GM10248 (cell line): Measurements from ENCODE around the gene ARPC5L.
A peak's percentile ranks its signal among the peaks of the same experiment; 100 is the strongest.
"Not testable (repeated sequence)": the region's sequence is repeated elsewhere in the genome, so short reads cannot be mapped to it uniquely, and the experiment has no call there.

Experiments used
- CTCF ChIA-PET: fragments of 300-600 bp; sonication (Branson Sonifier 250); formaldehyde crosslinking; extraction: SDS; loops from one replicate; lab custom pipeline; 2021; ENCODE audit warnings: antibody characterized with exemption; lab: Yijun Ruan, JAX
- POLR2A ChIA-PET: fragments of 350-650 bp; sonication (Branson Sonifier 250); formaldehyde crosslinking; extraction: SDS; loops from one replicate; lab custom pipeline; 2020; ENCODE audit warnings: antibody characterized with exemption; lab: Yijun Ruan, JAX
- DNase-seq: peaks from one replicate; pipeline ENCODE4 v3.0.0; 2012; ENCODE audit errors: extremely low spot score
- CTCF ChIP-seq: IDR thresholded peaks from 2 replicates; pipeline ENCODE4 v1.5.1; 2012; ENCODE audit warnings: mild to moderate bottlenecking, low read depth; ENCODE audit errors: extremely low read depth, missing control alignments, control extremely low read depth

Gene ARPC5L

DNA sequence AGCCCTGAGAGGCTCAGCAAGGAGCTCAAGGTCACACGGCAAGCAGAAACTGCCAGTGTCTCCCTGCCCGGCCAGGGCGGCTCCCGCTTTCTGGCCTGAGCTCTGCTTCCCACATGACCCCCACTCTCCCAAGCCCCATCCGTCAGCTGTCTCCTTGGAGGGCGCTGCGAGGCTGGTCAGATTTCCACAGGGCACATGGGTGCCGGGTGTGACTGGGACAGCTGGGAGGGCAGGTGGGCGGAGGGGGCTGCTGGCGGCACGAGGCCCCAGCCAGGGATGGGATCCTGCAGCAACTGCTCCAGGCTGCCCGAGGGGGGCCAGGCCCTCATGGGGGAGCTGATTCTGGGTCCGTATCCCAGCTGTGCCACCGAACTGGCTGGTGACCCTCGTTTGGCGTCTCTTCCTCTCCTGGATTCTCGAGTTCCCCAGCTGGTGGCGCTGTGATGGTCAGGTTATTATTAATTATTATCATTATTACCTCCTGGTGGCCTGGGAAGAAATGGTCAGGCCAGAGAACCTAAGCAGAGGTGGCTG is 21.6 kb upstream of the ARPC5L start:
- peak; percentile 13 for TF ChIP-seq CTCF
- CTCF ChIA-PET, result interaction anchor here (0.7 to 26.0 kb wide), 17 partner anchors 8 to 128 kb away, joined by 3 to 814 read pairs (median 4); partner anchors contain the start of genes NR6A1, OLFML2A and WDR38
- no peak for DNase-seq
- POLR2A ChIA-PET, result interaction anchor here (0.6 to 1.7 kb wide), 2 partner anchors 10 to 21 kb away, joined by 3 to 4 read pairs; partner anchors contain the start of genes ARPC5L and RPL35

GRCh38 chr9:124841075-124841821 is 20.7 kb upstream of the ARPC5L start:
- POLR2A ChIA-PET, result no interaction called here
- no peak for TF ChIP-seq CTCF
- CTCF ChIA-PET, result interaction anchor here (0.8 to 26.0 kb wide), 11 partner anchors 9 to 122 kb away, joined by 3 to 814 read pairs (median 5); partner anchors contain the start of genes NR6A1, OLFML2A and WDR38
- DNase-seq, result no peak

DNA sequence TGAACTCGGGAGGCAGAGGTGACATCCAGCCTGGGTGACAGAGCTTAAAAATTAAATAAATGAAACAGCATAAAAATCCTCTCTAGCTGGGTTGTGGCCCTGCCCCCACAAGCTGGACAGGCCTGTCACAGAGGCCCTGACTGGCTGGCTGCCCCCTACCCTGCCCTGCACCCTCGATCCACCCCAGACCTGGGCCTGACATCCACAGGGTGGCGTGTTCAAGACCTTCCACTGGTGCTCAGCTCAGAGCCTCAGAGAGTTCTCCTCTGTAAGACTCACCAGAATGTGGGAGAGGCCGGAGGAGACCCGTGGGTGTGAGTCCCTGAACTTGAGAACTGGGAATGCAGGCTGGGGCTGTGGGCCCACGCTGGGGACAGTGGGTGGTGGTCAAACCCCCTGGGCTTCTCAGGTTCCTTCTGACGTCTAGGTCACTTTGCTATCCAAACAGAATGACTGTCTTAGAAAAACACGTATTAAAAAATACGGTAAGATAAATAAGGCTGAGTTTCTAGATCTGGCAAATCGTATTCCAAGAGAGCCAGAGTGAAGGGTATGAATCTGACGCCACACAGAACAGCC is 18.4 kb upstream of the ARPC5L start:
- POLR2A ChIA-PET, result no interaction called here
- CTCF ChIA-PET, result interaction anchor here (0.8 to 26.0 kb wide), 4 partner anchors 8 to 69 kb away, joined by 3 to 814 read pairs (median 90); partner anchors contain the start of genes NR6A1, OLFML2A and WDR38

DNA sequence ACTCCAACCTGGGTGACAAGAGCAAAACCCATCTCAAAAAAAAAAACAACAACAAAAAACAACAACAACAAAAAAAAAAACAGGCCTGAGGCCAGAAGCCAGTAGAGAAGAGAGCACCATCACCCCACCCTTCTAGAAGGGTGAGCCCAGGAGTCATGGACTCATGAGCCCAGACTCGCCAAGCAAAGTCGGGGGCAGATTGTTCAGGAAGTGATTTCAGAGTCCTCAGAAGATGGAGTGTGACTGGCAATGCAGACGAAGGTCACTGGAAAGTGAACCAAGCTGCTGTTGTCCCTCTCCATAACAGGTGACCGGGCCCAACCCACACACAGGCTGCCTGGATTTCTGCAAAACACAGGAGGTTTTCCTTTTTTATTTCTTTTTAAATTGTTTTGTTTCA is 17.6 kb upstream of the ARPC5L start:
- ChIA-PET CTCF (interaction anchor here (11.6 to 26.0 kb wide), 2 partner anchors 7 to 70 kb away, joined by 172 to 814 read pairs; partner anchors contain the start of genes NR6A1, OLFML2A and WDR38), POLR2A (no interaction called here)

More for the DNA sequence above, 18.4 kb upstream of the ARPC5L start:
- no peak for DNase-seq
- TF ChIP-seq CTCF, result no peak

DNA sequence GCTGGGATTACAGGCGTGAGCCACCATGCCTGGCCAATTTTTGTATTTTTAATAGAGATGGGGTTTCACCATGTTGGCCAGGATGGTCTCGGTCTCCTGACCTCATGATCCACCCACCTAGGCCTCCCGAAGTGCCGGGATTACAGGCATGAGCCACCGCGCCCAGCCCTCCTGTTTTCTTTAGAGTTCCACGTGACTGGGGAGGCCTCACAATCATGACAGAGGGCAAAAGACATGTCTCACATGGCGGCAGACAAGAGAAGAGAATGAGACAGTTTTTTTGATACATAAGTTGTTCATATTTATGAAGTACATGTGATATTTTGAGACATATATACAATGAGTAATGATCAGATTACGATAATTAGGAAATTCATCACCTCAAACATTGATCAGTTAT is 15.5 kb upstream of the ARPC5L start:
- DNase-seq, result not testable (repeated sequence)
- ChIA-PET CTCF (interaction anchor here (1.2 to 26.0 kb wide), 4 partner anchors 11 to 72 kb away, joined by 3 to 814 read pairs (median 4); partner anchors contain the start of genes NR6A1 and OLFML2A), POLR2A (interaction anchor here (0.6 kb wide), 1 partner anchor 28 kb away, joined by 6 read pairs; no protein-coding TSS in a partner anchor)

More for the DNA sequence above, 17.6 kb upstream of the ARPC5L start:
- no peak for TF ChIP-seq CTCF
- no peak for DNase-seq

DNA sequence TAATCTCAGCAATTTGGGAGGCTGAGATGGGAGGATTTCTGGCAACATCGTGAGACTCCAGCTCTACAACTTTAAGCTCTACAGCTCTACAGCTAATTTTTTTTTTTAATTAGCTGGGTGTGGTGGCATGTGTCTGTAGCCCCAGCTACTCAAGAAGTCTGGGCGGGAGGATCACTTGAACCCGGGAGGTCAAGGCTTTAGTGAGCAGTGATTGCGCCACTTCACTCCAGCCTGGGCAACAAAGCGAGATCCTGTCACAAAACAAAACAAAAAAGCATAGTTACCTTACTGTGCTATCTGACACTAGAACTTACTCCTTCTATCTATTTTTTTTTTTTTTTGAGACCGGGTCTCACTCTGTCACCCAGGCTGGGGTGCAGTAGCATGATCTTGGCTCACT is 15.0 kb upstream of the ARPC5L start:
- ChIA-PET CTCF (interaction anchor here (1.2 to 26.0 kb wide), 4 partner anchors 34 to 119 kb away, joined by 3 to 814 read pairs (median 4); partner anchors contain the start of genes NR6A1 and OLFML2A), POLR2A (no interaction called here)
- no peak for TF ChIP-seq CTCF
- DNase-seq, result no peak
